ENCODE data around the gene FAAP20. TPM values are rescaled to one million over a fixed set of nuclear protein-coding genes. Genes with fewer than 3 reads are reported as not detected.
A peak's percentile ranks its signal among the peaks of the same experiment; 100 is the strongest.

FAAP20 gene
- total RNA-seq, 1 donor from 2014 or later = 114 TPM

GRCh38 chr1:2196901-2197638, 2.5 kb upstream of the FAAP20 start:
- FAIRE-seq = no peak
- no peak overlapping the region for H3K4me2 ChIP-seq (ENCODE audit: low read length)
- no peak overlapping the region for H3K9ac ChIP-seq (ENCODE audit: low read length)
- H3K27ac ChIP-seq (ENCODE audit: low read depth, low read length) = no peak overlapping the region
- H2AFZ ChIP-seq (ENCODE audit: low read depth, low read length) = no peak overlapping the region
- H3K4me3 ChIP-seq (ENCODE audit: insufficient read depth, low read depth, low read length) = no peak overlapping the region
- Mint-ChIP-seq H3K9me3 (ENCODE audit: unreplicated experiment) (no peaks in the 10 kb centered on the region), H3K27ac (ENCODE audit: unreplicated experiment) (no peak overlapping the region), H3K4me3 (ENCODE audit: unreplicated experiment) (no peak overlapping the region), H3K27me3 (ENCODE audit: low read depth, unreplicated experiment) (no peaks in the 10 kb centered on the region), H3K4me1 (ENCODE audit: low read depth, unreplicated experiment) (peaks cover 4% of the 10 kb centered on the region), H3K36me3 (ENCODE audit: low read depth, unreplicated experiment) (no peaks in the 10 kb centered on the region)
- DNase-seq (ENCODE audit: low read depth) = no peak
- H3K79me2 ChIP-seq (ENCODE audit: insufficient read depth, low read length) = peaks cover 23% of the 10 kb centered on the region
- TF ChIP-seq EZH2 (IDR thresholded peaks at IDR 0.05; ENCODE audit: insufficient read depth, low read length) = no peak
- peaks cover 19% of the 10 kb centered on the region for H3K4me1 ChIP-seq (ENCODE audit: insufficient read depth, low read length)
- H3K36me3 ChIP-seq (ENCODE audit: insufficient read depth, low read length) = no peaks in the 10 kb centered on the region
- H3K9me3 ChIP-seq (ENCODE audit: insufficient read depth, low read depth, low read length) = no peaks in the 10 kb centered on the region
- H4K20me1 ChIP-seq (ENCODE audit: insufficient read depth, low read length) = no peaks in the 10 kb centered on the region
- no peaks in the 10 kb centered on the region for H3K27me3 ChIP-seq (ENCODE audit: insufficient read depth, low read length)

DNA sequence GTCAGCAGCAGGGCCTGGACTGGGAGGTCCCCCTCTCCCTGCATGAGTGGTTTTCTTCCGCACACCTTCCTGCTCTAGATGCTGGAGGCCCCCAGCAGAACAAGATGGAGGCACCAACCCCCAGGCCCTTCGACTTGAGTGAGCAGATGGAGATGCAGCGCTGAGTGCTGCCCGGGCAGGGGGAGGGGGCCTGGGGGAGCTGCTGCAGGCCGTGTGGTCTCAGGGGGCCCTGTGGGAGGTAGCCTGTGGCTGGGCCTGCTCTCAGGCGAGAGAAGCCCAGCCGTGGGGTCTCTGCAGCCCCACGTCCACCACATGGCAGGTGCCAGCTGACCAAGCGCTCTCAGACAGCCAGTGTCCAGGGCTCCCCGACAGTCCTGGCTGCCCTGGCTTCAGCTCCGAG, 1.2 kb upstream of the FAAP20 start:
- no peak overlapping the region for H3K27ac Mint-ChIP-seq (ENCODE audit: unreplicated experiment)
- TF ChIP-seq EZH2 (IDR thresholded peaks at IDR 0.05; ENCODE audit: insufficient read depth, low read length) = no peak
- TF ChIP-seq, protein P1, sequence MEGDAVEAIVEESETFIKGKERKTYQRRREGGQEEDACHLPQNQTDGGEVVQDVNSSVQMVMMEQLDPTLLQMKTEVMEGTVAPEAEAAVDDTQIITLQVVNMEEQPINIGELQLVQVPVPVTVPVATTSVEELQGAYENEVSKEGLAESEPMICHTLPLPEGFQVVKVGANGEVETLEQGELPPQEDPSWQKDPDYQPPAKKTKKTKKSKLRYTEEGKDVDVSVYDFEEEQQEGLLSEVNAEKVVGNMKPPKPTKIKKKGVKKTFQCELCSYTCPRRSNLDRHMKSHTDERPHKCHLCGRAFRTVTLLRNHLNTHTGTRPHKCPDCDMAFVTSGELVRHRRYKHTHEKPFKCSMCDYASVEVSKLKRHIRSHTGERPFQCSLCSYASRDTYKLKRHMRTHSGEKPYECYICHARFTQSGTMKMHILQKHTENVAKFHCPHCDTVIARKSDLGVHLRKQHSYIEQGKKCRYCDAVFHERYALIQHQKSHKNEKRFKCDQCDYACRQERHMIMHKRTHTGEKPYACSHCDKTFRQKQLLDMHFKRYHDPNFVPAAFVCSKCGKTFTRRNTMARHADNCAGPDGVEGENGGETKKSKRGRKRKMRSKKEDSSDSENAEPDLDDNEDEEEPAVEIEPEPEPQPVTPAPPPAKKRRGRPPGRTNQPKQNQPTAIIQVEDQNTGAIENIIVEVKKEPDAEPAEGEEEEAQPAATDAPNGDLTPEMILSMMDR (IDR thresholded peaks at IDR 0.05; ENCODE audit: insufficient read depth, low read depth, low read length) = no peak
- H3K27ac ChIP-seq (ENCODE audit: low read depth, low read length) = no peak overlapping the region
- DNase-seq (ENCODE audit: low read depth) = no peak
- H3K9me3 Mint-ChIP-seq (ENCODE audit: unreplicated experiment) = no peaks in the 10 kb centered on the region
- H3K4me3 ChIP-seq (ENCODE audit: insufficient read depth, low read depth, low read length) = no peak overlapping the region
- peaks cover 5% of the 10 kb centered on the region for H3K4me1 Mint-ChIP-seq (ENCODE audit: low read depth, unreplicated experiment)
- no peak overlapping the region for H3K4me3 Mint-ChIP-seq (ENCODE audit: unreplicated experiment)
- H3K4me2 ChIP-seq (ENCODE audit: low read length) = no peak overlapping the region
- no peaks in the 10 kb centered on the region for H3K9me3 ChIP-seq (ENCODE audit: insufficient read depth, low read depth, low read length)
- no peaks in the 10 kb centered on the region for H3K36me3 ChIP-seq (ENCODE audit: insufficient read depth, low read length)
- peaks cover 20% of the 10 kb centered on the region for H3K4me1 ChIP-seq (ENCODE audit: insufficient read depth, low read length)
- peaks cover 8% of the 10 kb centered on the region for H4K20me1 ChIP-seq (ENCODE audit: insufficient read depth, low read length)
- no peak overlapping the region for H2AFZ ChIP-seq (ENCODE audit: low read depth, low read length)
- no peak for FAIRE-seq
- H3K27me3 ChIP-seq (ENCODE audit: insufficient read depth, low read length) = no peaks in the 10 kb centered on the region
- H3K36me3 Mint-ChIP-seq (ENCODE audit: low read depth, unreplicated experiment) = no peaks in the 10 kb centered on the region
- H3K9ac ChIP-seq (ENCODE audit: low read length) = no peak overlapping the region
- H3K79me2 ChIP-seq (ENCODE audit: insufficient read depth, low read length) = peaks cover 33% of the 10 kb centered on the region
- H3K27me3 Mint-ChIP-seq (ENCODE audit: low read depth, unreplicated experiment) = no peaks in the 10 kb centered on the region

DNA sequence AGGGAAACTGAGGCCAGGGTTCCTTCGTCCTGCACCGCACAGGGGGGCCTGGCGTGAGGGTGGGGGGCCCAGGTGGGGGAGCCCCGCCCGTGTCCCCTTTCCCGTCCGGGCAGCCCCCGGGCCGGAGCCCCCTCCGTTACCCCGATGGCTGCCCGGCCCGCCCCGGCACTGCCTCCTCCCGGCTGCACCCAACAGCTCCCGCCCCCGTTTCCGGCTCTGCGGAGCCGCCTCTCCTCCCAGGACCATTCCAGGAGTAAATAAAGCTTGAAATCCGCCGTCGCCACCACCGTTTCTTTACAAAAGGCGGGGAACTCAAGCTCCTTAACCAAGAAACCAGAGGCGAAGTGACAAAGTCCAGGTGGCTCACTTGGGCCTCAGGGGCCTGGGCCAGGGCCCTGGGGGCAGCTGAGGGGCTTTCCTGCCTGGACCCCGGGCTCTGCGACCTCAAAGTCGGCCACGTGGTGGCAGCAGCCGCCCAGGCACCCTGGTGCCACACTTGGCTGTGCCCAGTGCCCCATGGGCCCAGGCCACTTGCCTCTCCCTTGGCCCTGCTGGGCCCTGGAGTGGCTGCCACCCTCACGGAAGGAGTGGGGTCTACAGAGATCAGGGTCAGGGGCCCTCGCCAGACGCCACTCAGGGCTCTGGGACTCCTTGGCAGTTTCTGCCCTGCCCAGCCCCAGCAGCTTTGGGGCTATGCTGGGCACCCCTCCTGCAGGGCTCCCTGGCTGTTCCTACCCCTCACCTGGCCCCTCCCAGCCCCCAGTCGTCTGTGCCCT, 514 bp upstream of the FAAP20 start:
- Histone ChIP-seq H3K79me2 (ENCODE audit: insufficient read depth, low read length) (peaks cover 39% of the 10 kb centered on the region), H4K20me1 (ENCODE audit: insufficient read depth, low read length) (peaks cover 15% of the 10 kb centered on the region), H2AFZ (ENCODE audit: low read depth, low read length) (peak overlapping the region; percentile 71), H3K4me2 (ENCODE audit: low read length) (peak overlapping the region; percentile 93), H3K27ac (ENCODE audit: low read depth, low read length) (peak overlapping the region; percentile 65), H3K9ac (ENCODE audit: low read length) (peak overlapping the region; percentile 82), H3K4me3 (ENCODE audit: insufficient read depth, low read depth, low read length) (peak overlapping the region; percentile 61), H3K4me1 (ENCODE audit: insufficient read depth, low read length) (peaks cover 27% of the 10 kb centered on the region), H3K27me3 (ENCODE audit: insufficient read depth, low read length) (no peaks in the 10 kb centered on the region), H3K9me3 (ENCODE audit: insufficient read depth, low read depth, low read length) (no peaks in the 10 kb centered on the region), H3K36me3 (ENCODE audit: insufficient read depth, low read length) (no peaks in the 10 kb centered on the region)
- Mint-ChIP-seq H3K27me3 (ENCODE audit: low read depth, unreplicated experiment) (no peaks in the 10 kb centered on the region), H3K4me3 (ENCODE audit: unreplicated experiment) (peak overlapping the region; percentile 83), H3K36me3 (ENCODE audit: low read depth, unreplicated experiment) (peaks cover 2% of the 10 kb centered on the region), H3K4me1 (ENCODE audit: low read depth, unreplicated experiment) (peaks cover 5% of the 10 kb centered on the region), H3K9me3 (ENCODE audit: unreplicated experiment) (no peaks in the 10 kb centered on the region), H3K27ac (ENCODE audit: unreplicated experiment) (no peak overlapping the region)
- FAIRE-seq (no peak), DNase-seq (ENCODE audit: low read depth) (peak; percentile 61)
- TF ChIP-seq, protein P1 (IDR thresholded peaks at IDR 0.05; ENCODE audit: insufficient read depth, low read depth, low read length) = peak; percentile 78
- TF ChIP-seq EZH2 (IDR thresholded peaks at IDR 0.05; ENCODE audit: insufficient read depth, low read length) = no peak
